PC-9 (cell line): ENCODE results near the gene BAHD1. TPM values are rescaled to one million over a fixed set of nuclear protein-coding genes. Genes with fewer than 3 reads are reported as not detected.

ENCODE experiments used
- BruUV-seq: library from RNA; stranded (reverse); fragments of 400-500 nt; replicated peaks from 2 replicates; lab custom pipeline; 2021; lab: Mats Ljungman, UMichigan
- CTCF ChIA-PET: fragments of 300-600 bp; sonication (Branson Sonifier 250); formaldehyde crosslinking; loops from one replicate; lab custom pipeline; 2022; ENCODE audit warnings: antibody characterized with exemption; lab: Charles Lee
- POLR2A ChIA-PET: fragments of 300-600 bp; sonication (Branson Sonifier 250); formaldehyde crosslinking; loops from one replicate; lab custom pipeline; 2022; ENCODE audit warnings: antibody characterized with exemption; ENCODE audit not compliant: unreplicated experiment; lab: Charles Lee
- DNase-seq, 2 experiments: peaks; one replicate each; pipeline versions ENCODE4 v3.0.0 to v3.0.0-alpha.2; 2015 to 2022; ENCODE audit warnings: mixed read lengths in 1 of 2
- H2AFZ ChIP-seq: fragments of 200-600 bp; sonication (generic); 2 replicates; pipeline ENCODE4 v1.8.1; 2017; ENCODE audit warnings: antibody characterized with exemption
- H3F3A ChIP-seq: fragments of 200-600 bp; sonication (generic); 2 replicates; pipeline ENCODE4 v1.8.1; 2017; ENCODE audit warnings: antibody characterized with exemption, mild to moderate bottlenecking, low read depth; ENCODE audit not compliant: insufficient read depth
- H3K27ac ChIP-seq: fragments of 200-600 bp; sonication (generic); 2 replicates; pipeline ENCODE4 v1.6.1; 2016; ENCODE audit warnings: mixed run types
- H3K27me3 ChIP-seq: fragments of 200-600 bp; sonication (generic); 2 replicates; pipeline ENCODE4 v1.6.1; 2016; ENCODE audit warnings: low read depth, mixed run types; ENCODE audit not compliant: insufficient read depth
- H3K36me3 ChIP-seq: fragments of 200-600 bp; sonication (generic); 2 replicates; pipeline ENCODE4 v1.6.1; 2016; ENCODE audit warnings: low read depth, mixed run types
- H3K4me1 ChIP-seq: fragments of 200-600 bp; sonication (generic); replicated peaks from 2 replicates; pipeline ENCODE4 v1.6.1; 2016; ENCODE audit warnings: mixed run types; ENCODE audit not compliant: insufficient read depth
- H3K4me2 ChIP-seq: fragments of 200-600 bp; sonication (generic); 2 replicates; pipeline ENCODE4 v1.6.1; 2017; ENCODE audit warnings: mixed run types
- H3K4me3 ChIP-seq: fragments of 200-600 bp; sonication (generic); 2 replicates; pipeline ENCODE4 v1.6.1; 2016; ENCODE audit warnings: mixed run types
- H3K79me2 ChIP-seq: fragments of 200-600 bp; sonication (generic); 2 replicates; pipeline ENCODE4 v1.6.1; 2017; ENCODE audit warnings: low read depth, mixed run types
- H3K9me2 ChIP-seq: fragments of 200-600 bp; sonication (generic); 2 replicates; pipeline ENCODE4 v1.8.1; 2017; ENCODE audit warnings: mild to moderate bottlenecking; ENCODE audit not compliant: insufficient read depth
- H3K9me3 ChIP-seq: fragments of 200-600 bp; sonication (generic); 2 replicates; pipeline ENCODE4 v1.8.1; 2016; ENCODE audit warnings: low read depth; ENCODE audit not compliant: insufficient read depth
- H4K20me1 ChIP-seq: fragments of 200-600 bp; sonication (generic); 2 replicates; pipeline ENCODE4 v1.8.1; 2017; ENCODE audit not compliant: insufficient read depth
- EZH2 ChIP-seq: fragments of 200-600 bp; sonication (generic); IDR thresholded peaks from 2 replicates; pipeline ENCODE4 v1.8.0; 2017; ENCODE audit warnings: antibody characterized with exemption, low read depth
- intact Hi-C: fragments of 100-400 bp; cut with micrococcal nuclease; formaldehyde crosslinking; loops from one replicate; pipeline ENCODE4 v1.10.0; 2022; ENCODE audit not compliant: unreplicated experiment
- total RNA-seq: library from RNA; stranded (reverse); gene quantifications from 2 replicates; pipeline ENCODE4 v1.2.3, GENCODE V29; 2021
- TF ChIP-seq, protein P1 (sequence below): fragments of 200-600 bp; sonication (generic); conservative IDR thresholded peaks from 2 replicates; pipeline ENCODE4 v1.6.1; 2017; ENCODE audit warnings: mixed run types, antibody characterized with exemption, mild to moderate bottlenecking, moderate library complexity

The BAHD1 gene
- total RNA-seq, 1 experiment from 2014 or later, result 19.1 TPM

DNA sequence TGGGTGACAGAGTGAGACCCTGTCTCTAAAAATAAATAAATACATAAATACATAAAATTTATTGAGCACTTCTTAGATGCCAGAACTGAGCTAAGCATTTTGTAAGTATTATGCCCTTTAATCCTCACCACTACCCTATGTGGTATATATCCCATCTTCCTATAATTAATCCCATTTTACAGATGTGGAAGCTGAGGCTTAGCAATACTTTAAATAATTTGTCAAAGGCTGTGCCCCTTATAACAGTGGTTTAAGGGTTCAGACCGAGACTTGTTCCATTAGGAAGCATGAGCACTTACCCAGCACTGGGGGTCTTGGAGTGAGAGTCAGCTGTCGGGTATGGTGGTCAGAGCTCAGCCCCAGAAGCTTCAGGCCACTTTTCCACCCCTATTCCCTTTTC lies 22.5 kb downstream of the BAHD1 start:
- no peak for DNase-seq
- Histone ChIP-seq H3K9me3 (no peaks in the 10 kb centered on the region), H3K27me3 (no peaks in the 10 kb centered on the region), H3K4me2 (no peak overlapping the region), H3K79me2 (no peaks in the 10 kb centered on the region), H3K4me1 (no peaks in the 10 kb centered on the region), H3K36me3 (no peaks in the 10 kb centered on the region), H3F3A (no peaks in the 10 kb centered on the region), H2AFZ (no peak overlapping the region), H3K9me2 (no peaks in the 10 kb centered on the region), H3K4me3 (no peak overlapping the region), H4K20me1 (0 out of 2 replicates have a peak, but pooled peaks cover 2% of the 10 kb centered on the region), H3K27ac (no peak overlapping the region)
- TF ChIP-seq EZH2, result no peak
- TF ChIP-seq, protein P1, sequence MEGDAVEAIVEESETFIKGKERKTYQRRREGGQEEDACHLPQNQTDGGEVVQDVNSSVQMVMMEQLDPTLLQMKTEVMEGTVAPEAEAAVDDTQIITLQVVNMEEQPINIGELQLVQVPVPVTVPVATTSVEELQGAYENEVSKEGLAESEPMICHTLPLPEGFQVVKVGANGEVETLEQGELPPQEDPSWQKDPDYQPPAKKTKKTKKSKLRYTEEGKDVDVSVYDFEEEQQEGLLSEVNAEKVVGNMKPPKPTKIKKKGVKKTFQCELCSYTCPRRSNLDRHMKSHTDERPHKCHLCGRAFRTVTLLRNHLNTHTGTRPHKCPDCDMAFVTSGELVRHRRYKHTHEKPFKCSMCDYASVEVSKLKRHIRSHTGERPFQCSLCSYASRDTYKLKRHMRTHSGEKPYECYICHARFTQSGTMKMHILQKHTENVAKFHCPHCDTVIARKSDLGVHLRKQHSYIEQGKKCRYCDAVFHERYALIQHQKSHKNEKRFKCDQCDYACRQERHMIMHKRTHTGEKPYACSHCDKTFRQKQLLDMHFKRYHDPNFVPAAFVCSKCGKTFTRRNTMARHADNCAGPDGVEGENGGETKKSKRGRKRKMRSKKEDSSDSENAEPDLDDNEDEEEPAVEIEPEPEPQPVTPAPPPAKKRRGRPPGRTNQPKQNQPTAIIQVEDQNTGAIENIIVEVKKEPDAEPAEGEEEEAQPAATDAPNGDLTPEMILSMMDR, result no peak
- intact Hi-C loops, result no loop called here
- POLR2A ChIA-PET, result interaction anchor here (0.6 kb wide), 1 partner anchor 126 kb away, joined by 9 read pairs; no protein-coding TSS in a partner anchor
- BruUV-seq, result no TSS peak
- CTCF ChIA-PET, result interaction anchor here (0.5 kb wide), 1 partner anchor 42 kb away, joined by 5 read pairs; no protein-coding TSS in a partner anchor

DNA sequence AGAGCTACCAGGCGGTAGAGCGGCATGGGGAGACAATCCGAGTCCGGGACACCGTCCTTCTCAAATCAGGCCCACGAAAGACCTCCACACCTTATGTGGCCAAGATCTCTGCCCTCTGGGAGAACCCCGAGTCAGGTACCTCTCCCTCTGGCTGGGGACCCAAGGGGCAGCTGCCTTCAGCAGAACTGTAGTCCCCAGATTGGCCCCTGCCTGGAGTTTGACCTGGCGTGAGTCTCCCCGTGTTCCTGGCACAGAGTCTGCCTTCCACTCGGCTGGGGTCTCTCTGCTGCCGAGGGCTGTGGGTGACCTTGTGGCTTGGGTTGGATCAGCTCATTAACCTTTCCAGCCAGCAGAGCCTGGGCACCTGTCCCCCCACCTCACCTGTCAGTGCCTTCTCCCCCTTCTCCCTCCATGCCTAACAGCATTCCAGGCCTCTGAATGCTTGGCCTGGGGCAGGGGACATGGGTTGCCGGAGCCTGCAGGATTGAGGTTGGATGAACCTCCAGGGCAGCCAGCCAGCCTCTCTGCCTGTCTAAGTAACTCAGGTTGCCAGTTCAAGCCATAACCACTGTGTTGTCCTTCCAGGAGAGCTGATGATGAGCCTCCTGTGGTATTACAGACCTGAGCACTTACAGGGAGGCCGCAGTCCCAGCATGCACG lies 23.3 kb downstream of the BAHD1 start:
- Histone ChIP-seq H3K36me3 (no peaks in the 10 kb centered on the region), H3K4me2 (no peak overlapping the region), H3K27me3 (no peaks in the 10 kb centered on the region), H3K9me3 (no peaks in the 10 kb centered on the region), H4K20me1 (0 out of 2 replicates have a peak, but pooled peaks cover 2% of the 10 kb centered on the region), H2AFZ (no peak overlapping the region), H3F3A (peaks cover 3% of the 10 kb centered on the region; the same call in 1 of the 2 replicates), H3K27ac (no peak overlapping the region), H3K4me1 (no peaks in the 10 kb centered on the region), H3K79me2 (no peaks in the 10 kb centered on the region), H3K9me2 (no peaks in the 10 kb centered on the region), H3K4me3 (no peak overlapping the region)
- TF ChIP-seq, protein P1, result no peak
- TF ChIP-seq EZH2, result no peak
- peak in 1 of 2 experiments; percentile 42 for DNase-seq
- intact Hi-C loops, result no loop called here
- ChIA-PET POLR2A (interaction anchor here (0.5 kb wide), 1 partner anchor 19 kb away, joined by 12 read pairs; no protein-coding TSS in a partner anchor), CTCF (no interaction called here)
- no TSS peak for BruUV-seq

DNA sequence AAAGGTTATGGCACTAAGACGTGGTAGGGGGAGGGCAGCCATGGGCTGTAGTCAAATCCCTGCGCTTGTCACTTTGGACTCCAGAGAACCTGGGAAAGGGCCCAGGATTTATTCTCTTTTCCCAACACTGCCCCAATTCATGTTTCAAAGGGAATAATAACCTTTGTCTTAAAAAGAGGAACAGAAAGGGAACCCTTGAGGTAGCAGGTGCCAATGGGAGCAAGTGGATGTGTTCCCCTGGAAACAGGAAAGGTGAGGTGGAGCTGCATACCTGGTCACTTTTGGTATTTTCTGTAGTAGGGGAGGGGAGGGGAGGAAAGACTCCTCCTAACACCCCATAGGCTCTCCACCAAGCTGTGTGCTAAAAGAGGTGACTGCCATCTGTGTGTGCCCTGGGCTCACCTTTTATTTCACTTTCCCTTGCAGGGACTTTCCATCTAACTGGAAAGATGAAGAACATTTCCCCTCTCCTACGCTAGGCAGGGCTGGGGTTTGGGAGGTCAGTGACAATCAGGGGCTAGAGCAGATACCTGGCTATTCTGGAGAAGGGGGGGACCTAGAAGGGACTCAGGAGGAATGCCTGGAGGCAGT lies 23.9 kb downstream of the BAHD1 start:
- no peaks in the 10 kb centered on the region; the same call in 1 of the 2 replicates for H3K4me1 ChIP-seq
- H3K9me2 ChIP-seq, result no peaks in the 10 kb centered on the region
- H3F3A ChIP-seq, result peaks cover 10% of the 10 kb centered on the region; the same call in 1 of the 2 replicates
- H3K36me3 ChIP-seq, result no peaks in the 10 kb centered on the region
- H3K27me3 ChIP-seq, result no peaks in the 10 kb centered on the region
- H3K79me2 ChIP-seq, result no peaks in the 10 kb centered on the region
- ChIA-PET CTCF (no interaction called here), POLR2A (interaction anchor here (0.5 kb wide), 1 partner anchor 20 kb away, joined by 12 read pairs; no protein-coding TSS in a partner anchor)
- no peak overlapping the region for H3K4me3 ChIP-seq
- no peak for TF ChIP-seq EZH2
- TF ChIP-seq, protein P1, result no peak
- intact Hi-C loops, result no loop called here
- no peak overlapping the region for H3K27ac ChIP-seq
- no peaks in the 10 kb centered on the region for H3K9me3 ChIP-seq
- no peak for DNase-seq
- no TSS peak for BruUV-seq
- no peak overlapping the region for H2AFZ ChIP-seq
- H4K20me1 ChIP-seq, result 0 out of 2 replicates have a peak, but pooled peaks cover 2% of the 10 kb centered on the region
- H3K4me2 ChIP-seq, result no peak overlapping the region
